HG02884 (cell line): ENCODE measurements around the gene THYN1.

Source experiments
- ATAC-seq: cut with Tn5 transposase; IDR thresholded peaks from one replicate; pipeline ENCODE4 v1.9.1; 2021; ENCODE audit warnings: mild to moderate bottlenecking, moderate library complexity; ENCODE audit not compliant: unreplicated experiment

The THYN1 gene

GRCh38 chr11:134252346-134253187 is 585 bp downstream of the THYN1 start:
- peak; percentile 28 for ATAC-seq

- no peak for ATAC-seq
These were observed 2.5 kb downstream of the THYN1 start for GRCh38 chr11:134250675-134251074.

- no peak for ATAC-seq
These were observed 2.9 kb downstream of the THYN1 start for GRCh38 chr11:134250246-134250645.

GRCh38 chr11:134248910-134249480 is 4.2 kb downstream of the THYN1 start:
- ATAC-seq: no peak

GRCh38 chr11:134246678-134247077 is 6.5 kb downstream of the THYN1 start:
- ATAC-seq: no peak

GRCh38 chr11:134246100-134246499 is 7.1 kb downstream of the THYN1 start:
- no peak for ATAC-seq

- ATAC-seq: no peak
These were observed 7.7 kb downstream of the THYN1 start for GRCh38 chr11:134245434-134245833.

GRCh38 chr11:134244593-134244992 is 8.6 kb downstream of the THYN1 start:
- ATAC-seq: peak; percentile 80

- no peak for ATAC-seq
These were observed 9.2 kb downstream of the THYN1 start for GRCh38 chr11:134243913-134244312.

GRCh38 chr11:134242376-134242775 is 10.8 kb downstream of the THYN1 start:
- ATAC-seq: no peak

- ATAC-seq: no peak
These were observed 12.6 kb downstream of the THYN1 start for GRCh38 chr11:134240592-134240991.

GRCh38 chr11:134238956-134239355 is 14.2 kb downstream of the THYN1 start:
- no peak for ATAC-seq

GRCh38 chr11:134237557-134237922 is 15.6 kb downstream of the THYN1 start:
- ATAC-seq: no peak

GRCh38 chr11:134236834-134237556 is 16.2 kb downstream of the THYN1 start:
- ATAC-seq: no peak

GRCh38 chr11:134235399-134235798 is 17.8 kb downstream of the THYN1 start:
- no peak for ATAC-seq

- ATAC-seq: no peak
These were observed 19.4 kb downstream of the THYN1 start for GRCh38 chr11:134233729-134234179.

GRCh38 chr11:134231958-134232659 is 21.0 kb downstream of the THYN1 start:
- no peak for ATAC-seq

- no peak for ATAC-seq
These were observed 22.8 kb downstream of the THYN1 start for GRCh38 chr11:134230339-134230738.

- no peak for ATAC-seq
These were observed 23.9 kb downstream of the THYN1 start for GRCh38 chr11:134229126-134229790.

- ATAC-seq: peak; percentile 41
These were observed 24.5 kb downstream of the THYN1 start for GRCh38 chr11:134228625-134229024.
